ENCODE data around the gene TMEM125. TPM values are rescaled to one million over a fixed set of nuclear protein-coding genes. Genes with fewer than 3 reads are reported as not detected.
A peak's percentile ranks its signal among the peaks of the same experiment; 100 is the strongest.

The TMEM125 gene
- total and polyA plus RNA-seq, 2 experiments from 2014 or later, result not detected

DNA sequence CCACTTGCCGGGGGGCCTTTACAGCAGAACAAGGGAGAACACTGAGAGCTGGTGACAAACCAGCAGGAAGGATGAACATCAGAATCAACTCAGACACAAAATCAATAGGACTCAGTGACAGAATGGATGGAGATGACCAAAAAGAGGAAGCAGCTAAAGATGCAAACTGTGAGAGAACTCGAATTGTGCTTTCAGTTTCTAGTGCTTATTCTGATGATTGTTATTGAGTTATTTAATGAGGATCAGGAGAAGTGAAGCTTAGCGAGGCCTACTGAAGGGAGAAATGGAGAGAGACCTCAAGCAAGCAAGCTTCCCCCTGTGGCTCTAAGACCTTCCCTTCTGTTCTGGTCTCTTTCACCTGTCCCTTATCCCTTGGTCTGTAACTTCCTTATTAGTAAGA lies 30.3 kb upstream of the TMEM125 start:
- Histone ChIP-seq H3K27ac (no peak overlapping the region), H3K4me2 (ENCODE audit: unreplicated experiment) (no peak overlapping the region), H3K36me3 (ENCODE audit: low read depth) (no peaks in the 10 kb centered on the region), H3K9me2 (ENCODE audit: insufficient read depth) (no peaks in the 10 kb centered on the region), H3K9ac (no peak overlapping the region), H3F3A (ENCODE audit: insufficient read depth) (no peaks in the 10 kb centered on the region), H3K9me3 (ENCODE audit: low read depth) (no peaks in the 10 kb centered on the region), H3K79me2 (ENCODE audit: insufficient read depth) (no peaks in the 10 kb centered on the region), H3K27me3 (replicated peaks; ENCODE audit: insufficient read depth) (no peaks in the 10 kb centered on the region), H3K4me3 (no peak overlapping the region), H2AFZ (no peak overlapping the region), H4K20me1 (ENCODE audit: insufficient read depth) (no peaks in the 10 kb centered on the region), H3K4me1 (ENCODE audit: insufficient read depth) (no peaks in the 10 kb centered on the region)
- WGBS, 2 experiments (ENCODE audit: low coverage in 1 of 2, low lambda C conversion rate in 2 of 2, missing lambda C conversion rate in 2 of 2), result 67 to 75% methylated on average over 3 of the region's 3 CpGs
- no peak for DNase-seq
- TF ChIP-seq EZH2phosphoT487 (IDR thresholded peaks at IDR 0.05; ENCODE audit: insufficient read depth, low read depth) (no peak), EZH2 (IDR thresholded peaks at IDR 0.05; ENCODE audit: insufficient read depth, poor library complexity, severe bottlenecking) (no peak)
- in situ Hi-C loops (cut with MboI), result loop anchor here (25.0 kb wide), 2 partner anchors 423 to 698 kb away; partner anchors contain the start of genes ARTN, IPO13 and KDM4A

DNA sequence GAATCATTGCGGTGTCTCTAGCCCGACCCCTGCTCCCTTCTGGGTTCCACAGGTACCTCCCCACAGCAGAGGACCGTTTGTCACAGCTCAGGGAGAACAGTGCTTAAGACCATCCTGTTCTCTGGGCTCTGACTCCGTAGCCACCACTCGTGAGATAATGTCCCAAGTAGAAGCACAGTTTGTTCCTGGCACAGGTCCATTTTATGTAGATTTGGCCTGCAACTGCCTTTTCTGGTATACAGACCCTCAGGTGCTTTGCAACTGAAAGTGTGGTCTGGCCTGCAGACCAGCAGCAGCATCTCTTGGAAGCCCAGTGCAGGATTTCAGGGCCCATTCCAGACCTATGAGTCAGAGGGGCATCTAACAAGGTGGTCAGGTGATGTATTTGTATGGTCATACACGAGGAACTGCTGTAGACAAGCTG lies 28.4 kb upstream of the TMEM125 start:
- no peak overlapping the region for H3K4me3 ChIP-seq
- no peaks in the 10 kb centered on the region for H3K79me2 ChIP-seq (ENCODE audit: insufficient read depth)
- TF ChIP-seq EZH2phosphoT487 (IDR thresholded peaks at IDR 0.05; ENCODE audit: insufficient read depth, low read depth), result no peak
- no peak for TF ChIP-seq EZH2 (IDR thresholded peaks at IDR 0.05; ENCODE audit: insufficient read depth, poor library complexity, severe bottlenecking)
- peak; percentile 53 for DNase-seq
- no peak overlapping the region for H3K27ac ChIP-seq
- H3K4me2 ChIP-seq (ENCODE audit: unreplicated experiment), result no peak overlapping the region
- H4K20me1 ChIP-seq (ENCODE audit: insufficient read depth), result no peaks in the 10 kb centered on the region
- in situ Hi-C loops (cut with MboI), result loop anchor here (25.0 kb wide), 2 partner anchors 421 to 696 kb away; partner anchors contain the start of genes ARTN, IPO13 and KDM4A
- no peaks in the 10 kb centered on the region for H3K9me2 ChIP-seq (ENCODE audit: insufficient read depth)
- H3F3A ChIP-seq (ENCODE audit: insufficient read depth), result no peaks in the 10 kb centered on the region
- no peaks in the 10 kb centered on the region for H3K27me3 ChIP-seq (replicated peaks; ENCODE audit: insufficient read depth)
- H2AFZ ChIP-seq, result no peak overlapping the region
- H3K4me1 ChIP-seq (ENCODE audit: insufficient read depth), result no peaks in the 10 kb centered on the region
- no peaks in the 10 kb centered on the region for H3K9me3 ChIP-seq (ENCODE audit: low read depth)
- H3K36me3 ChIP-seq (ENCODE audit: low read depth), result no peaks in the 10 kb centered on the region
- H3K9ac ChIP-seq, result no peak overlapping the region
- WGBS, 2 experiments (ENCODE audit: low coverage in 1 of 2, low lambda C conversion rate in 2 of 2, missing lambda C conversion rate in 2 of 2), result 43 to 45% methylated on average over 6 of the region's 6 CpGs

DNA sequence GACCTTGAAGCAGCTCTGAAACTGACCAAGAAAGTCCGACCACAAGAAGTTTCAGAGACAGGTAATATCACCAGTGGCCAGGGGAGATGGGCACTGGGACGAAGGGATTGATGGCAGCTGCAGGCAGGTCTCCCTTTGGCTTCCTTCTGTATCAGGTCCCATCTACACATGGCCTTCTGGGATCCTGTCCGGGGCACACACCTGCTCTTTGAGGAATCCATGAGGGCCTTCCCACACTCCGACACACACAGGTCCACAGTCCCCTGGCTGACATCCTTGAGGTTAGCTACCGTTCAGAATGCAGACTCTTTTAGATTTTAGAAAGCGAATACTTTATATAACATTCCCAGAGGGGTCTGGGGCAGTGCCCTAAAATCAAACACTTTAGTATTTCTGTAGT lies 26.5 kb upstream of the TMEM125 start:
- no peaks in the 10 kb centered on the region for H3K27me3 ChIP-seq (replicated peaks; ENCODE audit: insufficient read depth)
- TF ChIP-seq EZH2phosphoT487 (IDR thresholded peaks at IDR 0.05; ENCODE audit: insufficient read depth, low read depth), result no peak
- TF ChIP-seq EZH2 (IDR thresholded peaks at IDR 0.05; ENCODE audit: insufficient read depth, poor library complexity, severe bottlenecking), result no peak
- in situ Hi-C loops (cut with MboI), result loop anchor here (25.0 kb wide), 2 partner anchors 419 to 694 kb away; partner anchors contain the start of genes ARTN, IPO13 and KDM4A
- H3K36me3 ChIP-seq (ENCODE audit: low read depth), result no peaks in the 10 kb centered on the region
- WGBS, 2 experiments (ENCODE audit: low coverage in 1 of 2, low lambda C conversion rate in 2 of 2, missing lambda C conversion rate in 2 of 2), result 61 to 63% methylated on average over 6 of the region's 6 CpGs
- no peaks in the 10 kb centered on the region for H3K4me1 ChIP-seq (ENCODE audit: insufficient read depth)
- no peaks in the 10 kb centered on the region for H3F3A ChIP-seq (ENCODE audit: insufficient read depth)
- DNase-seq, result no peak
- H2AFZ ChIP-seq, result no peak overlapping the region
- H3K4me2 ChIP-seq (ENCODE audit: unreplicated experiment), result no peak overlapping the region
- no peaks in the 10 kb centered on the region for H3K9me3 ChIP-seq (ENCODE audit: low read depth)
- no peak overlapping the region for H3K27ac ChIP-seq
- H4K20me1 ChIP-seq (ENCODE audit: insufficient read depth), result no peaks in the 10 kb centered on the region
- no peaks in the 10 kb centered on the region for H3K9me2 ChIP-seq (ENCODE audit: insufficient read depth)
- no peaks in the 10 kb centered on the region for H3K79me2 ChIP-seq (ENCODE audit: insufficient read depth)
- no peak overlapping the region for H3K9ac ChIP-seq
- no peak overlapping the region for H3K4me3 ChIP-seq

DNA sequence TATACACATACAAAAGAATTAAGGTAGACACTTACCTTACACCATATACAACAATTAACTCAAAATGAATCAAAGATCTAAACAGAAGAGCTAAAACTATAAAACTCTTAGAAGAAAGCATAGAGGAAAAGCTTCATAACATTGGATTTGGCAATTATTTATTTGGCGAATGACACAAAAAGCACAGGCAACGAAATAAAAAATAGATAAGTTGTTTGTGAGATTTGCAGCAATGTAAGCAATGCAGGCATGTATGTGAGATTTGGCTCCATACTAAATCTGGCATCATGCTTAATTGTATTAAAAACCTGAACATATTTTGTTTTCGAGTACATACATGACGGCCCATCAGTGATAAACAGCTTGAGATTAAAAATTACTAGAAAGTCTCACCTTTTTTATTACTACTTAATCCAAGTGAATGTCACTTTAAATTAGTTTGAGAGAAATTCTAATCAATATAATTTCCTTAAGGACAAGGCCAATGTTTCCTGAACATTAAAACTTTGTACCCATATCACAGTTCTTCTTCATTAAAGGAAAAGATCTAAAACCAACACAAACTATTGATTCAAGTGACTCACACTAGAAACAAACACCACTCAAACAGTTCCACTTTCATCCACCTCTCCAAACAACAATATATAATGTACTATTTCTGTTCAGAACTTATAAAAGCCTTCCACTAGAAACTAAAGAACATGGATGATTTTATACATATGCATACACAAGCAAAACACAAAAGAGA lies 23.1 kb upstream of the TMEM125 start:
- H3K9me2 ChIP-seq (ENCODE audit: insufficient read depth), result no peaks in the 10 kb centered on the region
- H3F3A ChIP-seq (ENCODE audit: insufficient read depth), result no peaks in the 10 kb centered on the region
- TF ChIP-seq EZH2 (IDR thresholded peaks at IDR 0.05; ENCODE audit: insufficient read depth, poor library complexity, severe bottlenecking) (no peak), EZH2phosphoT487 (IDR thresholded peaks at IDR 0.05; ENCODE audit: insufficient read depth, low read depth) (no peak)
- H3K27ac ChIP-seq, result no peak overlapping the region
- no peak overlapping the region for H3K9ac ChIP-seq
- H3K4me3 ChIP-seq, result no peak overlapping the region
- H3K9me3 ChIP-seq (ENCODE audit: low read depth), result no peaks in the 10 kb centered on the region
- no peaks in the 10 kb centered on the region for H3K36me3 ChIP-seq (ENCODE audit: low read depth)
- in situ Hi-C loops (cut with MboI), result loop anchor here (25.0 kb wide), 2 partner anchors 416 to 691 kb away; partner anchors contain the start of genes ARTN, IPO13 and KDM4A
- WGBS, 2 experiments (ENCODE audit: low coverage in 1 of 2, low lambda C conversion rate in 2 of 2, missing lambda C conversion rate in 2 of 2), result 78 to 82% methylated on average over 4 of the region's 4 CpGs
- no peaks in the 10 kb centered on the region for H3K4me1 ChIP-seq (ENCODE audit: insufficient read depth)
- DNase-seq, result no peak
- no peaks in the 10 kb centered on the region for H3K27me3 ChIP-seq (replicated peaks; ENCODE audit: insufficient read depth)
- no peak overlapping the region for H2AFZ ChIP-seq
- no peaks in the 10 kb centered on the region for H4K20me1 ChIP-seq (ENCODE audit: insufficient read depth)
- H3K4me2 ChIP-seq (ENCODE audit: unreplicated experiment), result no peak overlapping the region
- H3K79me2 ChIP-seq (ENCODE audit: insufficient read depth), result no peaks in the 10 kb centered on the region

Measured in GM23248 (cell line).